HUES64 (cell line): ENCODE data around the gene TPM2.
"Not testable (repeated sequence)": the region's sequence is repeated elsewhere in the genome, so short reads cannot be mapped to it uniquely, and the experiment has no call there.

ENCODE experiments used
- H3K27ac ChIP-seq: 2 replicates; pipeline ENCODE4 v1.7.0; 2013; ENCODE audit warnings: low read depth, low read length, inconsistent platforms
- H3K27me3 ChIP-seq: 2 replicates; pipeline ENCODE4 v1.6.1; 2013; ENCODE audit warnings: mild to moderate bottlenecking, low read length; ENCODE audit not compliant: insufficient read depth
- H3K36me3 ChIP-seq: 2 replicates; pipeline ENCODE4 v1.6.1; 2013; ENCODE audit warnings: mild to moderate bottlenecking, low read length; ENCODE audit not compliant: insufficient read depth
- H3K4me1 ChIP-seq: 2 replicates; pipeline ENCODE4 v1.6.1; 2013; ENCODE audit warnings: mild to moderate bottlenecking, low read length, moderate library complexity; ENCODE audit not compliant: insufficient read depth
- H3K4me3 ChIP-seq: 2 replicates; pipeline ENCODE4 v1.5.1; 2013; ENCODE audit warnings: mild to moderate bottlenecking, low read length, moderate library complexity
- H3K9ac ChIP-seq: 2 replicates; pipeline ENCODE4 v1.6.1; 2013; ENCODE audit warnings: mild to moderate bottlenecking, low read depth, low read length
- H3K9me3 ChIP-seq: 2 replicates; pipeline ENCODE4 v1.6.1; 2013; ENCODE audit warnings: low read depth, low read length; ENCODE audit not compliant: insufficient read depth
- WGBS: fragments of 150-250, 120-280 bp; methylation state at CpG from one replicate; pipeline ENCODE4 v1.1.7; 2013; ENCODE audit warnings: missing lambda C conversion rate; 5-methylcytosine and 5-hydroxymethylcytosine counted together

The TPM2 gene

GRCh38 chr9:35636877-35637246 lies 52.9 kb downstream of the TPM2 start:
- H3K4me1 ChIP-seq, H3K9me3 ChIP-seq, H3K36me3 ChIP-seq, H3K27me3 ChIP-seq, H3K9ac ChIP-seq, H3K27ac ChIP-seq, H3K4me3 ChIP-seq: not testable (repeated sequence)
- 97% methylated on average over 6 of the region's 6 CpGs for WGBS

DNA sequence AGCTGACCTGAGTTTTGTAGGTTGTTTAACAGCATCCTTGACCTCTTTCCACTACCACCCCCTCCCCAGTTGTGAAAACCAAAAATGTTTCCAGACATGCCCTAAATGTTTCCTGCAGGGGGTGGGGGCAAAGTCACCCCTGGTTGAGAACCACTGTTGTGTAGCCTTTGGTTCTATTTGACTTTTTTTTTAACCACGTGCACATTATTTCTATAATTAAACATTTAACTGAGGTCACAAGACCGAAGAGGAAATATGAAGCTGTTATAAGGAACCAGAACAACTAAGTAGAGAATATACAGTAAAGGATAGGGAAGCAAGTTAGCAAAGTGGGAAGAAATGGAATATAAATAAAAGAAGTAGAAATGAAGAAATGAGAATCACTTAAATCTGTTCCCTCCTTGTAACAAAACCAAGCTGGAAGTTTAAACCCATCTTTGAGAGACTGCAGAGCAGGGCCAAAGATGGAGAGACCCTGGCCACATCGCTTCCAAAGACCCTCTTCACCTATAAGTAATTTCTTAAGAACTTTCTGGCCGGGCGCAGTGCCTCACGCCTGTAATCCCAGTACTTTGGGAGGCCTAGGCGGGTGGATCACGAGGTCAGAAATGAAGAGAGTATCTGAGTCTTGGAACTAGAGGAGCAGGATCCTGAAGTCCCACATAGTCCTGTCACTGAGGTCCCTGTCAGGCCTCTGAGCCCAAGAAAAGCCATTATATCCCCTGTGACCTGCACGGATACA lies 53.4 kb downstream of the TPM2 start:
- Histone ChIP-seq H3K27me3 (no peaks in the 10 kb centered on the region), H3K4me1 (no peaks in the 10 kb centered on the region), H3K4me3 (no peak overlapping the region), H3K36me3 (no peaks in the 10 kb centered on the region), H3K27ac (no peak overlapping the region), H3K9ac (no peak overlapping the region), H3K9me3 (no peaks in the 10 kb centered on the region)
- 93% methylated on average over 8 of the region's 9 CpGs for WGBS

- Histone ChIP-seq H3K9ac (no peak overlapping the region), H3K27me3 (no peaks in the 10 kb centered on the region), H3K36me3 (no peaks in the 10 kb centered on the region), H3K4me3 (no peak overlapping the region), H3K27ac (no peak overlapping the region), H3K9me3 (no peaks in the 10 kb centered on the region), H3K4me1 (no peaks in the 10 kb centered on the region)
Observed at GRCh38 chr9:35635730-35636129, 54.0 kb downstream of the TPM2 start.
